ENCODE results near the gene ITGA8. TPM values are rescaled to one million over a fixed set of nuclear protein-coding genes. Genes with fewer than 3 reads are reported as not detected.
A peak's percentile ranks its signal among the peaks of the same experiment; 100 is the strongest.

The ITGA8 gene
- total RNA-seq, 2 donors from 2014 or later = 2.1 to 3.5 TPM

GRCh38 chr10:15737656-15738055 is 17.9 kb upstream of the ITGA8 start:
- no peaks in the 10 kb centered on the region for H3K27me3 ChIP-seq
- no peaks in the 10 kb centered on the region for H3K36me3 ChIP-seq
- no peak overlapping the region for H3K27ac ChIP-seq
- TF ChIP-seq CTCF (IDR thresholded peaks at IDR 0.05) = no peak
- H3K4me3 ChIP-seq = no peak overlapping the region
- no peaks in the 10 kb centered on the region for H3K9me3 ChIP-seq
- intact Hi-C loops (cut with DNase I) = no loop called here
- no peaks in the 10 kb centered on the region for H3K4me1 ChIP-seq
- no peak for DNase-seq
- H3K9ac ChIP-seq (ENCODE audit: low read depth in 2 of 2, low read length in 2 of 2) = no peak overlapping the region

DNA sequence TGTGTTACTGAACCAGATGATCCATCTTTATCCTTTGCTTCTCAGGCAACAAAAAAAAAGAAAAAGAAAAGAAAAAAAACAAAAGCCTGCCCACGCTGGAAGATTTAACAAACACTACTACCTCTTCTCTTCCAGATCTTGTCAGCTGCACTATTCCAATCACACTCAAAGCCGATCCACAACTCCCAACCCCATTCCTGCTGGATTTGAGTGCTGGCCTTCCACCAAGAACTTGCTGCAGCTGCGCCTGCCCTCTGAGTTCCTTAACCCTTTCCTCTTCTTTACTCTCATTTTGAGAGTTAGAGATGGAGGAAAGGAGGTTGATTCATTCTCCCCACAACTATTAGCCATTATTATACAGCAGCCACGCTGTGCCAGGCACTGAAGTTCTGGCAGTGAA is 16.0 kb upstream of the ITGA8 start:
- intact Hi-C loops (cut with DNase I) = no loop called here
- TF ChIP-seq CTCF (IDR thresholded peaks at IDR 0.05) = no peak
- H3K36me3 ChIP-seq = no peaks in the 10 kb centered on the region
- H3K27ac ChIP-seq = no peak overlapping the region
- no peak overlapping the region for H3K4me3 ChIP-seq
- H3K27me3 ChIP-seq = no peaks in the 10 kb centered on the region
- no peak overlapping the region for H3K9ac ChIP-seq (ENCODE audit: low read depth in 2 of 2, low read length in 2 of 2)
- no peaks in the 10 kb centered on the region for H3K9me3 ChIP-seq
- H3K4me1 ChIP-seq = no peaks in the 10 kb centered on the region
- no peak for DNase-seq

GRCh38 chr10:15730341-15730740 is 10.6 kb upstream of the ITGA8 start:
- no peak for TF ChIP-seq CTCF (IDR thresholded peaks at IDR 0.05)
- no peaks in the 10 kb centered on the region for H3K4me1 ChIP-seq
- DNase-seq = no peak
- H3K9me3 ChIP-seq = no peaks in the 10 kb centered on the region
- no peak overlapping the region for H3K27ac ChIP-seq
- H3K27me3 ChIP-seq = no peaks in the 10 kb centered on the region
- H3K4me3 ChIP-seq = no peak overlapping the region
- intact Hi-C loops (cut with DNase I) = no loop called here
- no peak overlapping the region for H3K9ac ChIP-seq (ENCODE audit: low read depth in 2 of 2, low read length in 2 of 2)
- H3K36me3 ChIP-seq = no peaks in the 10 kb centered on the region

- no peak for DNase-seq
- no peak overlapping the region for H3K9ac ChIP-seq (ENCODE audit: low read depth in 2 of 2, low read length in 2 of 2)
- no peaks in the 10 kb centered on the region for H3K27me3 ChIP-seq
- no peaks in the 10 kb centered on the region for H3K4me1 ChIP-seq
- no peak overlapping the region for H3K27ac ChIP-seq
- H3K36me3 ChIP-seq = no peaks in the 10 kb centered on the region
- H3K4me3 ChIP-seq = no peak overlapping the region
- H3K9me3 ChIP-seq = no peaks in the 10 kb centered on the region
- intact Hi-C loops (cut with DNase I) = no loop called here
- TF ChIP-seq CTCF (IDR thresholded peaks at IDR 0.05) = no peak
Observed at GRCh38 chr10:15729890-15730289, 10.2 kb upstream of the ITGA8 start.

DNA sequence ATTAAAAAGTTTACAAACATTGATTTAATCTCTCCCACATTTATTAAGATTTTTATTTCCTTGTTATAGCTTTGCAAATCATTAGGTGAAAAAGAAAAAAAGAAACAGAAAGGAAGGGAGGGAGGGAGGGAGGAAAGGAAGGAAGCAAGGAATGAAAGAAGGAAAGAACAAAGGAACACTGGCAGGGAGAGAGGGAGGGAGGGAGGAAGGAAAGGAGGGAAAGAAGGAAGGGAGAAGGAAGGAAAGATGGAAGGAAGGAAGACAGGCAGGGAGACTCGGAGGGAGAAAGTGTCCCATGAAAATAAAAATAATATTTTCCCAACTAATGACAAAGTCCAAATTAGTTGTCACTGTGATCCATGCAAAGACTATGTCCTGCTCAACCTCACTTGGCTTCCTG is 6.3 kb upstream of the ITGA8 start:
- TF ChIP-seq CTCF (IDR thresholded peaks at IDR 0.05) = no peak
- Histone ChIP-seq H3K9ac (ENCODE audit: low read depth in 2 of 2, low read length in 2 of 2) (no peak overlapping the region), H3K4me1 (no peaks in the 10 kb centered on the region), H3K9me3 (no peaks in the 10 kb centered on the region), H3K4me3 (no peak overlapping the region), H3K27ac (no peak overlapping the region), H3K27me3 (no peaks in the 10 kb centered on the region), H3K36me3 (no peaks in the 10 kb centered on the region)
- intact Hi-C loops (cut with DNase I) = no loop called here
- DNase-seq = no peak

GRCh38 chr10:15725603-15726002 is 5.9 kb upstream of the ITGA8 start:
- H3K9me3 ChIP-seq = no peaks in the 10 kb centered on the region
- no peaks in the 10 kb centered on the region for H3K36me3 ChIP-seq
- H3K4me1 ChIP-seq = no peaks in the 10 kb centered on the region
- peak; percentile 28 for DNase-seq
- no peak overlapping the region for H3K9ac ChIP-seq (ENCODE audit: low read depth in 2 of 2, low read length in 2 of 2)
- intact Hi-C loops (cut with DNase I) = no loop called here
- no peak overlapping the region for H3K27ac ChIP-seq
- H3K27me3 ChIP-seq = no peaks in the 10 kb centered on the region
- H3K4me3 ChIP-seq = no peak overlapping the region
- peak; percentile 26 for TF ChIP-seq CTCF (IDR thresholded peaks at IDR 0.05)
